Thyroid gland (tissue), 4 donors: Measurements from ENCODE around the gene MAPKBP1.

Experiments used
- CTCF ChIP-seq, 6 experiments: fragments of 200-600 bp in 3 of 6; fragments of 450-650 bp in 3 of 6; sonication (generic) in 3 of 6; IDR thresholded peaks; one replicate each; pipeline ENCODE4 v1.5.1; 2016 to 2019; ENCODE audit warnings: antibody characterized with exemption in 6 of 6, mild to moderate bottlenecking in 2 of 6, inconsistent platforms in 1 of 6, moderate library complexity in 1 of 6
- POLR2A ChIP-seq, 2 donors: fragments of 450-650 bp; IDR thresholded peaks; one replicate each; pipeline ENCODE4 v1.6.1; 2017; ENCODE audit warnings: antibody characterized with exemption in 2 of 2, mild to moderate bottlenecking in 2 of 2, moderate library complexity in 1 of 2

GRCh38 chr15:41777421-41777973 lies 3.2 kb downstream of the MAPKBP1 start:
- TF ChIP-seq POLR2A (IDR thresholded peaks at IDR 0.05) = no peak
- TF ChIP-seq CTCF (IDR thresholded peaks at IDR 0.05) = no peak
